HEK293T (cell line): Measurements from ENCODE around the gene IL17D.

Experiments used
- BHLHE40 ChIP-seq: fragments of 450-650 bp; IDR thresholded peaks from 2 replicates; pipeline ENCODE4 v1.6.1; 2016; ENCODE audit warnings: mild to moderate bottlenecking, moderate library complexity, borderline replicate concordance
- CTBP1 ChIP-seq: fragments of 450-650 bp; IDR thresholded peaks from 2 replicates; pipeline ENCODE4 v1.6.1; 2016; ENCODE audit warnings: borderline replicate concordance
- FOXM1 ChIP-seq: fragments of 450-650 bp; IDR thresholded peaks from 2 replicates; pipeline ENCODE4 v1.6.1; 2017; ENCODE audit warnings: mild to moderate bottlenecking, borderline replicate concordance
- NFRKB ChIP-seq: fragments of 450-650 bp; IDR thresholded peaks from 2 replicates; pipeline ENCODE4 v1.6.1; 2016; ENCODE audit warnings: mild to moderate bottlenecking, moderate library complexity
- PKNOX1 ChIP-seq: fragments of 450-650 bp; IDR thresholded peaks from 2 replicates; pipeline ENCODE4 v1.6.1; 2016
- TARDBP ChIP-seq: fragments of 450-650 bp; IDR thresholded peaks from 2 replicates; pipeline ENCODE4 v1.6.1; 2016
- ZNF384 ChIP-seq: fragments of 450-650 bp; IDR thresholded peaks from 2 replicates; pipeline ENCODE4 v1.6.1; 2016

- TF ChIP-seq NFRKB: no peak
- TF ChIP-seq FOXM1: no peak
- no peak for TF ChIP-seq ZNF384
- no peak for TF ChIP-seq BHLHE40
- TF ChIP-seq CTBP1: no peak
- TF ChIP-seq TARDBP: no peak
- no peak for TF ChIP-seq PKNOX1
Measured at GRCh38 chr13:20713751-20714150, 10.3 kb downstream of the IL17D start.
